Large intestine (tissue), 3 donors: ENCODE data around the gene ZNF428. TPM values are rescaled to one million over a fixed set of nuclear protein-coding genes. Genes with fewer than 3 reads are reported as not detected.
A peak's percentile ranks its signal among the peaks of the same experiment; 100 is the strongest.

Source experiments
- DNase-seq, 2 donors: peaks; one replicate each; pipeline versions ENCODE4 v3.0.0 to v3.0.0-alpha.2; 2013
- H3K27ac ChIP-seq: one replicate; pipeline ENCODE4 v1.5.1; 2013; ENCODE audit warnings: low read length
- H3K27me3 ChIP-seq: 2 replicates; pipeline ENCODE4 v1.6.1; 2013; ENCODE audit warnings: low read length; ENCODE audit not compliant: control insufficient read depth, insufficient read depth
- H3K36me3 ChIP-seq: 2 replicates; pipeline ENCODE4 v1.6.1; 2013; ENCODE audit warnings: low read length; ENCODE audit not compliant: control insufficient read depth, insufficient read depth
- H3K4me1 ChIP-seq: one replicate; pipeline ENCODE4 v1.6.1; 2013; ENCODE audit warnings: low read length; ENCODE audit not compliant: control insufficient read depth, insufficient read depth
- H3K4me3 ChIP-seq: one replicate; pipeline ENCODE4 v1.5.1; 2013; ENCODE audit warnings: low read length
- H3K9me3 ChIP-seq: one replicate; pipeline ENCODE4 v1.6.1; 2013; ENCODE audit warnings: mild to moderate bottlenecking, low read depth, low read length, moderate library complexity; ENCODE audit not compliant: control insufficient read depth
- WGBS: methylation state at CpG from one replicate; pipeline ENCODE4 v1.1.5; 2013; ENCODE audit warnings: low lambda C conversion rate; ENCODE audit not compliant: insufficient coverage; 5-methylcytosine and 5-hydroxymethylcytosine counted together
- polyA plus RNA-seq: library from polyadenylated mRNA; unstranded; fragments of 120-200 nt; gene quantifications from one replicate; pipeline ENCODE4 v1.2.1, GENCODE V29; 2013

ZNF428 gene
- polyA plus RNA-seq, 1 donor, result 40.4 TPM

- peaks cover 16% of the 10 kb centered on the region for H3K4me1 ChIP-seq
- H3K27me3 ChIP-seq, result no peaks in the 10 kb centered on the region
- H3K36me3 ChIP-seq, result no peaks in the 10 kb centered on the region
- DNase-seq, result no peak
- H3K27ac ChIP-seq, result peak overlapping the region; percentile 63
- H3K4me3 ChIP-seq, result peak overlapping the region; percentile 80
- no peaks in the 10 kb centered on the region for H3K9me3 ChIP-seq
- 100% methylated on average over 1 of the region's 37 CpGs for WGBS
Measured at GRCh38 chr19:43575955-43576878, 43.2 kb downstream of the ZNF428 start.

GRCh38 chr19:43575156-43575950, 44.1 kb downstream of the ZNF428 start, which contains the start of the genes PINLYP and XRCC1:
PINLYP (plus strand) TSS chr19:43575801; CDS start chr19:43577192, 1,391 bp downstream.
XRCC1 (minus strand) TSS chr19:43575527; CDS start chr19:43575458, 69 bp downstream.
- Histone ChIP-seq H3K36me3 (no peaks in the 10 kb centered on the region), H3K27ac (peak within 1 kb of the TSS; percentile 69), H3K4me1 (peaks cover 13% of the 10 kb centered on the region), H3K9me3 (no peaks in the 10 kb centered on the region), H3K4me3 (peak within 1 kb of the TSS; percentile 80), H3K27me3 (no peaks in the 10 kb centered on the region)
- peak; percentile 99 for DNase-seq
- WGBS, result 0% methylated on average over 5 of the region's 51 CpGs

- Histone ChIP-seq H3K4me3 (peak overlapping the region; percentile 80), H3K36me3 (no peaks in the 10 kb centered on the region), H3K9me3 (no peaks in the 10 kb centered on the region), H3K27me3 (no peaks in the 10 kb centered on the region), H3K27ac (peak overlapping the region; percentile 69), H3K4me1 (peaks cover 10% of the 10 kb centered on the region)
- DNase-seq, result no peak
- WGBS, result 0% methylated on average over 3 of the region's 12 CpGs
Measured at GRCh38 chr19:43574424-43575155, 44.8 kb downstream of the ZNF428 start.

- peak in 1 of 2 donors; percentile 48 for DNase-seq
- no peak overlapping the region for H3K4me3 ChIP-seq
- no peak overlapping the region for H3K27ac ChIP-seq
- H3K36me3 ChIP-seq, result peaks cover 2% of the 10 kb centered on the region
- H3K9me3 ChIP-seq, result no peaks in the 10 kb centered on the region
- no peaks in the 10 kb centered on the region for H3K27me3 ChIP-seq
- WGBS, result no CpG with 5 or more reads among the region's 3 CpGs
- H3K4me1 ChIP-seq, result peaks cover 10% of the 10 kb centered on the region
Measured at GRCh38 chr19:43572171-43572588, 47.2 kb downstream of the ZNF428 start.

GRCh38 chr19:43570174-43570791, 49.1 kb downstream of the ZNF428 start:
- peaks cover 5% of the 10 kb centered on the region for H3K4me1 ChIP-seq
- WGBS, result no CpG with 5 or more reads among the region's 5 CpGs
- no peaks in the 10 kb centered on the region for H3K27me3 ChIP-seq
- no peak overlapping the region for H3K27ac ChIP-seq
- no peak for DNase-seq
- H3K36me3 ChIP-seq, result peaks cover 2% of the 10 kb centered on the region
- H3K9me3 ChIP-seq, result no peaks in the 10 kb centered on the region
- no peak overlapping the region for H3K4me3 ChIP-seq

- DNase-seq, result no peak
- Histone ChIP-seq H3K27me3 (no peaks in the 10 kb centered on the region), H3K9me3 (no peaks in the 10 kb centered on the region), H3K4me3 (no peak overlapping the region), H3K4me1 (peaks cover 3% of the 10 kb centered on the region), H3K36me3 (peaks cover 2% of the 10 kb centered on the region), H3K27ac (no peak overlapping the region)
- WGBS, result 100% methylated on average over 3 of the region's 5 CpGs
Measured at GRCh38 chr19:43569657-43570056, 49.8 kb downstream of the ZNF428 start.

- DNase-seq, result no peak
- WGBS, result no CpG with 5 or more reads among the region's 9 CpGs
- peaks cover 27% of the 10 kb centered on the region for H3K36me3 ChIP-seq
- H3K4me3 ChIP-seq, result no peak overlapping the region
- no peak overlapping the region for H3K27ac ChIP-seq
- H3K4me1 ChIP-seq, result no peaks in the 10 kb centered on the region
- H3K9me3 ChIP-seq, result no peaks in the 10 kb centered on the region
- no peaks in the 10 kb centered on the region for H3K27me3 ChIP-seq
Measured at GRCh38 chr19:43564800-43565199, 54.6 kb downstream of the ZNF428 start.

GRCh38 chr19:43563816-43564457, 55.5 kb downstream of the ZNF428 start:
- Histone ChIP-seq H3K4me3 (no peak overlapping the region), H3K9me3 (no peaks in the 10 kb centered on the region), H3K36me3 (peaks cover 27% of the 10 kb centered on the region), H3K27ac (no peak overlapping the region), H3K4me1 (no peaks in the 10 kb centered on the region), H3K27me3 (no peaks in the 10 kb centered on the region)
- no peak for DNase-seq
- WGBS, result no CpG with 5 or more reads among the region's 10 CpGs

GRCh38 chr19:43562698-43563241, 56.7 kb downstream of the ZNF428 start:
- H3K4me1 ChIP-seq, result no peaks in the 10 kb centered on the region
- H3K27me3 ChIP-seq, result no peaks in the 10 kb centered on the region
- H3K27ac ChIP-seq, result no peak overlapping the region
- H3K4me3 ChIP-seq, result no peak overlapping the region
- no peak for DNase-seq
- H3K9me3 ChIP-seq, result no peaks in the 10 kb centered on the region
- peaks cover 30% of the 10 kb centered on the region for H3K36me3 ChIP-seq
- no CpG with 5 or more reads among the region's 14 CpGs for WGBS
